ENCODE results near the gene CASTOR2.
"Not testable (repeated sequence)": the region's sequence is repeated elsewhere in the genome, so short reads cannot be mapped to it uniquely, and the experiment has no call there.

DNA sequence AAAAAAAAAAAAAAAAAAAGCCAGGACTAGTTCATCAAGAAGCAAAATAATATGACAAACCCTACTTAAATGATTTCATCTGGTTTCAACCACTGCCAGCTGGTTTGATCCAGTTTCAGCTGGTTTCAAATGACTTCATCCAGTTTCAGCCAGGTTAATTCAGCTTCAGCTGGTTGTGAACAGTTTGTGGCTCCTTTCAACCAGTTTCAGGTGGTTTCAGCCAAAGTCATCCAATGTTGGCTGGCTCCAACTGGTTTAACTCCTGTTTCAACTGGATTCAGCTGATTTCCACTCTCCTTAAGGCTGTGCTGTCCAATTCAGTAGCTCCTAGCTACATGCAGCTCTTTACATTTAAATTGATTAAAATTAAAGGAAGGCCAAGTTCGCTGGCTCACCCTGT is 37.5 kb upstream of the CASTOR2 start:
- TF ChIP-seq CTCF (IDR thresholded peaks at IDR 0.05; ENCODE audit: borderline replicate concordance, extremely low read depth, low read length, poor library complexity, severe bottlenecking); EZH2 (IDR thresholded peaks at IDR 0.05; ENCODE audit: borderline replicate concordance, low read depth, low read length, severe bottlenecking): not testable (repeated sequence)

Measured in DND-41 (cell line).